T-helper 17 cell (primary cell): ENCODE data around the gene ZBTB7B. TPM values are rescaled to one million over a fixed set of nuclear protein-coding genes. Genes with fewer than 3 reads are reported as not detected.
A peak's percentile ranks its signal among the peaks of the same experiment; 100 is the strongest.
"Not testable (repeated sequence)": the region's sequence is repeated elsewhere in the genome, so short reads cannot be mapped to it uniquely, and the experiment has no call there.

Experiments used
- ATAC-seq: fragments of 150-1000 bp; cut with Tn5 transposase; 2 replicates; pipeline ENCODE4 v1.10.0; 2021; ENCODE audit warnings: mild to moderate bottlenecking, moderate library complexity
- DNase-seq, 3 donors: peaks; one replicate each; pipeline versions ENCODE4 v3.0.0 to v3.0.0-alpha.2; 2020 to 2021
- H3K9me3 ChIP-seq: one replicate; pipeline ENCODE4 v1.7.0; 2013; ENCODE audit warnings: low read length, mild to moderate bottlenecking; ENCODE audit not compliant: control insufficient read depth, poor library complexity, severe bottlenecking
- H3K27ac Mint-ChIP-seq: one replicate; pipeline ENCODE4 v1.8.0; 2022; ENCODE audit warnings: mild to moderate bottlenecking, moderate library complexity, mixed read lengths
- H3K27me3 Mint-ChIP-seq: one replicate; pipeline ENCODE4 v1.8.0; 2022; ENCODE audit warnings: mixed read lengths
- H3K36me3 Mint-ChIP-seq: one replicate; pipeline ENCODE4 v1.8.0; 2022; ENCODE audit warnings: low read depth, mixed read lengths
- H3K4me1 Mint-ChIP-seq: one replicate; pipeline ENCODE4 v1.8.0; 2022; ENCODE audit warnings: mild to moderate bottlenecking, mixed read lengths
- H3K4me3 Mint-ChIP-seq: one replicate; pipeline ENCODE4 v1.8.0; 2022; ENCODE audit warnings: mild to moderate bottlenecking, moderate library complexity, mixed read lengths
- total RNA-seq, 4 donors: library from RNA in 2 of 4; stranded (reverse) in 2 of 4; gene quantifications; one replicate each; pipeline ENCODE4 v1.2.3 and lab custom pipeline; 2022 to 2026

Gene ZBTB7B
- total RNA-seq, 2 donors from 2014 or later = 63.8 to 73.6 TPM

DNA sequence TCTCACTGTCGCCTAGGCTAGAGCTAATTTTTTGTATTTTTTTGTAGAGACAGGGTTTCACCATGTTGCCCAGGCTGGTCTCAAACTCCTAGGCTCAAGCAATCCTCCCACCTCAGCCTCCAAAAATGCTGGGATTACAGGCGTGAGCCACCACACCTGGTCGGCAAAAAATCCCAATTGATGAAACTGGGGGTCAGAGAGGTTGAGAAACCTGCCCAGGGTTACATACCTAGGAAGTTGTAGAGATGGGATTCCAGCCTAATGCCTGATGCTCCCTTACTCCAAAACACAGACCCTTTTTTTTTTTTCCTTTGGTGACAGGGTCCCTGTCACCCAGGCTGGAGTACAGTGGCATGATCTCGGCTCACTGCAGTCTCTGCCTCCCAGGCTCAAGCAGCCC lies 15.9 kb upstream of the ZBTB7B start:
- not testable (repeated sequence) for H3K9me3 ChIP-seq, H3K4me3 Mint-ChIP-seq, ATAC-seq, H3K27me3 Mint-ChIP-seq, H3K36me3 Mint-ChIP-seq, H3K27ac Mint-ChIP-seq, DNase-seq
- H3K4me1 Mint-ChIP-seq = peaks cover 20% of the 10 kb centered on the region

- H3K4me3 Mint-ChIP-seq = no peak overlapping the region
- no peak for ATAC-seq
- no peaks in the 10 kb centered on the region for H3K9me3 ChIP-seq
- peaks cover 20% of the 10 kb centered on the region for H3K4me1 Mint-ChIP-seq
- no peak overlapping the region for H3K27ac Mint-ChIP-seq
- H3K27me3 Mint-ChIP-seq = no peaks in the 10 kb centered on the region
- peaks cover 2% of the 10 kb centered on the region for H3K36me3 Mint-ChIP-seq
- DNase-seq = no peak
These were observed 15.3 kb upstream of the ZBTB7B start for GRCh38 chr1:154987326-154987725.

DNA sequence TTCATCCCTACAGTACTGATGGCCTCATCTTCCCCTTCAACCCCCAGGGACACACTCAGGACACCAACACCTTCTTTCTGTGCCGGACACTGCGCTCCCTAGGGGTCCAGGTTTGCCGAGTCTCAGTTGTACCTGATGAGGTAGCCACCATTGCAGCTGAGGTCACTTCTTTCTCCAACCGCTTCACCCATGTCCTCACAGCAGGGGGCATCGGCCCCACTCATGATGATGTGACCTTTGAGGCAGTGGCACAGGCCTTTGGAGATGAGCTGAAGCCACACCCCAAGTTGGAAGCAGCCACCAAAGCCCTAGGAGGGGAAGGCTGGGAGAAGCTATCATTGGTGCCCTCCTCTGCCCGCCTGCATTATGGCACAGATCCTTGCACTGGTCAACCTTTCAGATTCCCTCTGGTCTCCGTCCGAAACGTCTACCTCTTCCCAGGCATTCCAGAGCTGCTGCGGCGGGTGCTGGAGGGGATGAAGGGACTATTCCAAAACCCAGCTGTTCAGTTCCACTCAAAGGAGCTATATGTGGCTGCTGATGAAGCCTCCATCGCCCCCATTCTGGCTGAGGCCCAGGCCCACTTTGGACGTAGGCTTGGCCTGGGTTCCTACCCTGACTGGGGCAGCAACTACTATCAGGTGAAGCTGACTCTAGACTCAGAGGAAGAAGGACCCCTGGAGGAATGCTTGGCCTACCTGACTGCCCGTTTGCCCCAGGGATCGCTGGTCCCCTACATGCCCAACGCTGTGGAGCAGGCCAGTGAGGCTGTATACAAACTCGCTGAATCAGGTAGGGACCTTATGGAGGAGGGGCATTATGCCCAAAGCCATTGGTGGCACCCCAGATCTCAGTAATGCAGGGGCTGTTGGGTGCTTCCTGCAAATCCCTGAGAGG lies 14.3 kb upstream of the ZBTB7B start:
- Mint-ChIP-seq H3K27me3 (no peaks in the 10 kb centered on the region), H3K4me3 (no peak overlapping the region), H3K36me3 (peaks cover 2% of the 10 kb centered on the region), H3K27ac (peak overlapping the region; percentile 32), H3K4me1 (peaks cover 21% of the 10 kb centered on the region)
- DNase-seq (no peak), ATAC-seq (no peak)
- no peaks in the 10 kb centered on the region for H3K9me3 ChIP-seq

DNA sequence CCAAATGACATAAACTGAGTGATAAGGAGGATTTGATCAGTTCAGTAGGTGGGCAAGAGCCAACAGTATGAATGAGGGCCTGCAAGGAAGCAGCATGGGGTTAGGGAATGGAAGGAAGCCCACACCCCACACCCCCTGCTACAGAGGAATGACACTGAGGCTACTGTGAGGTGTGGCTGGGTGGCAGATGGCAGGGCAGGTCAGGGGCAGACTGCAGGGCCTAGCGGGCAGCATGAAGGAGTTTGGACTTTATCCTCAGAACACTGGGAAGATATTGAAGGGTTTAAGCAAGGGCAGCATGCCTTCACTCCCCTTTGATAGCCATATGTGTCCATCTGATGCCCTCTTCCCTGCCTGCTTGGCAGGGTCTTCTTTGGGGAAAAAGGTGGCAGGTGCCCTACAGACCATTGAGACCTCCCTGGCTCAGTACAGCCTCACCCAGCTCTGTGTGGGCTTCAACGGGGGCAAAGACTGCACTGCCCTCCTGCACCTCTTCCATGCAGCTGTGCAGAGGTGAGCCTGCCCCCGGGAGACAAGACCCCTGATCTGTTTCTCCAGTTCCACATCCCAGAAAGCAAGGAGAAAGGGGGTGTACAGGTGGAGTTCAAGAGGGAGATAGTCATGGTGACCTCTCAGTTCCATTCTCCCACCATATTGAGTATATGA lies 13.3 kb upstream of the ZBTB7B start:
- ATAC-seq = no peak
- H3K4me1 Mint-ChIP-seq = peaks cover 15% of the 10 kb centered on the region
- no peaks in the 10 kb centered on the region for H3K27me3 Mint-ChIP-seq
- no peak overlapping the region for H3K4me3 Mint-ChIP-seq
- H3K9me3 ChIP-seq = no peaks in the 10 kb centered on the region
- no peak for DNase-seq
- H3K36me3 Mint-ChIP-seq = peaks cover 2% of the 10 kb centered on the region
- H3K27ac Mint-ChIP-seq = peak overlapping the region; percentile 53

- DNase-seq = no peak
- no peaks in the 10 kb centered on the region for H3K27me3 Mint-ChIP-seq
- H3K4me3 Mint-ChIP-seq = no peak overlapping the region
- no peak for ATAC-seq
- peaks cover 15% of the 10 kb centered on the region for H3K4me1 Mint-ChIP-seq
- H3K9me3 ChIP-seq = no peaks in the 10 kb centered on the region
- H3K36me3 Mint-ChIP-seq = peaks cover 2% of the 10 kb centered on the region
- peak overlapping the region; percentile 53 for H3K27ac Mint-ChIP-seq
These were observed 12.3 kb upstream of the ZBTB7B start for GRCh38 chr1:154990276-154990675.

DNA sequence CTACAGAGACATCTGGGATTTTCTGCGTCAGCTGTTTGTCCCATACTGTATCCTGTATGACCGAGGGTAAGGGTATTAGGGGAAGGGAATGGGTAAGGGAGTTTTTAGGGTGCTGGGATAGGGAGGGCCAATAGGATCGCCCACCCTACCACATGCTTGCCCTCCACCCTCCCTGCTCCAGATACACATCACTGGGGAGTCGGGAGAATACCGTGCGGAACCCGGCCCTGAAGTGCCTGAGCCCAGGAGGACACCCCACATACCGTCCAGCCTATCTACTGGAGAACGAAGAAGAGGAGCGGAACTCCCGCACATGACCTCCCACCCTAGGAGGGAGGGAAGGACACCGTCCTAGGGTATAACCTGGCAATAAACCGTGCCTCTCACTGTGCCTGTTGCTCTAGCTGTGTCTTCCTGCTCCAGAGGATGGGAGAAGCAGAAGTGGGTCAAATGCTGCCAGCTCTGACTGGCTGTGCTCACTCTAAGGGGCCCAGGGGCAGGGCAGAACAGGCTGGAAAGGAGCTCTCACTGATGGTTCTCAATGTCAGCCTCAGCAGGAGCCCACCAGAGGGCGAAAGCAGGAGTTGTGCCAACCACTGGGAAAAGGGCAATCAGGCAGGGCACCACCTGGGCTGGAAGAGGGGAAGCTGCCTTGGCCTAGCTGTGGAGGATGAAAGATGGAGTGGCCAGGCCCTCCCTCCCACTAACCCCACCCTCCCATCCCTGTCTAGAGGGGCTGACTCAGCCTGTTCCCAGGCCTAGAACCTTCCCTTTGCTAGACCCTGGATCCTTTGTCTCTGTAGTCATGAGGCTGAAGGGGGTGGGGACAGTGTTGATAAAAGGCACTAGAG lies 9.7 kb upstream of the ZBTB7B start:
- Mint-ChIP-seq H3K4me1 (peaks cover 28% of the 10 kb centered on the region), H3K4me3 (no peak overlapping the region), H3K27me3 (no peaks in the 10 kb centered on the region), H3K27ac (no peak overlapping the region), H3K36me3 (peaks cover 2% of the 10 kb centered on the region)
- H3K9me3 ChIP-seq = no peaks in the 10 kb centered on the region
- no peak for DNase-seq
- no peak for ATAC-seq

- Mint-ChIP-seq H3K27me3 (no peaks in the 10 kb centered on the region), H3K4me3 (no peak within 1 kb of the TSS), H3K4me1 (peaks cover 29% of the 10 kb centered on the region), H3K36me3 (peaks cover 2% of the 10 kb centered on the region), H3K27ac (no peak within 1 kb of the TSS)
- no peak for DNase-seq
- no peak for ATAC-seq
- no peaks in the 10 kb centered on the region for H3K9me3 ChIP-seq
These were observed 8.9 kb upstream of the ZBTB7B start, which contains the start of gene LENEP for GRCh38 chr1:154993572-154994268. TSS of gene LENEP (plus strand) at chr1:154993586. CDS start at chr1:154993608, 22 bp downstream.

- Mint-ChIP-seq H3K4me1 (peaks cover 31% of the 10 kb centered on the region), H3K27ac (no peak overlapping the region)
These were observed 8.4 kb upstream of the ZBTB7B start for GRCh38 chr1:154994269-154994587.

DNA sequence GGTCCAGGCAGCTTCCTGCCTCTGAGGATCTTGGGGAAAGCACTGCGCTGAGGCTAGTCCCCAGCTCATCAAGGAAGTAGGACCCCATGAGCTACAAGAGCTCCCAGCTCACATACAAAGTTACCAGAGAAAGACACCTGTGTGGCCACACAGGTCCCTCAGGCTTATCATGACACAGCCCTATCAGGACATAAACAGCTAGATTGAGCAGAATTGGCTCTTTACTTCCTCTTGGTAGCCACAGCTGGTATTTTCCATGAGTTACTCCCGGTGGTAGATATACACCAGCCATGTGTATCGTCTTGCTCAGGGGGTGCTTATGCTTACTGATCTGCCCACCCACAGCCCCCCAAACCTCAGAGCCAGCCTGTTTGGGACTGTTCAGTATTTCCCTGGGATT lies 8.0 kb upstream of the ZBTB7B start:
- Mint-ChIP-seq H3K27me3 (no peaks in the 10 kb centered on the region), H3K4me3 (no peak overlapping the region), H3K27ac (peak overlapping the region; percentile 79), H3K36me3 (peaks cover 2% of the 10 kb centered on the region), H3K4me1 (peaks cover 30% of the 10 kb centered on the region)
- ATAC-seq (no peak), DNase-seq (no peak)
- H3K9me3 ChIP-seq = no peaks in the 10 kb centered on the region

More at GRCh38 chr1:154994269-154994587, 8.4 kb upstream of the ZBTB7B start:
- Mint-ChIP-seq H3K4me3 (no peak overlapping the region), H3K27me3 (no peaks in the 10 kb centered on the region), H3K36me3 (peaks cover 2% of the 10 kb centered on the region)
- DNase-seq (no peak), ATAC-seq (no peak)
- no peaks in the 10 kb centered on the region for H3K9me3 ChIP-seq

DNA sequence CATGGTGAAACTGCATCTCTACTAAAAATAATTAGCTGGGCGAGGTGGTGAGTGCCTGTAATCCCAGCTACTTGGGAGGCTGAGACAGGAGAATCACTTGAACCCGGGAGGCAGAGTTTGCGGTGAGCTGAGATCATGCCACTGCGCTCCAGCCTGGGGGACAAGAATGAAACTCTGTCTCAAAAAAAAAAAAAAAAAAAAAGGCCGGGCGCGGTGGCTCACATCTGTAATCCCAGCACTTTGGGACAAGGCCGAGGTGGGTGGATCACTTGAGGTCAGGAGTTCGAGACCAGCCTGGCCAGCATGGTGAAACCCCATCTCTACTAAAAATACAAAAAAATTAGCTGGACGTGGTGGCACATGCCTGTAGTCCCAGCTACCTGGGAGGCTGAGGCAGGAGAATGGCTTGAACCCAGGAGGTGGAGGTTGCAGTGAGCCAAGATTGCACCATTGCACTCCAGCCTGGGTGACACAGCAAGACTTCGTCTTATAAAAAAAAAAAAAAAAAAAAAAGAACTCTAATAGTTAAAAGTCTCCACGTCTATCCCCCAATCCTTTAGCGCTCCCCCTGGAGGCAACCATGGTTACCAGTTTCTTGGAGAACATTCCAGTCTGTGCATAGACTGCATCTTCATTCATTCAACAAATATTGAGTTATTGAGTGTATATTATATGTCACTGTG lies 7.2 kb upstream of the ZBTB7B start:
- ATAC-seq, H3K9me3 ChIP-seq, H3K4me3 Mint-ChIP-seq, DNase-seq, H3K27me3 Mint-ChIP-seq, H3K36me3 Mint-ChIP-seq: not testable (repeated sequence)
- Mint-ChIP-seq H3K27ac (peak overlapping the region; percentile 79), H3K4me1 (peaks cover 35% of the 10 kb centered on the region)

DNA sequence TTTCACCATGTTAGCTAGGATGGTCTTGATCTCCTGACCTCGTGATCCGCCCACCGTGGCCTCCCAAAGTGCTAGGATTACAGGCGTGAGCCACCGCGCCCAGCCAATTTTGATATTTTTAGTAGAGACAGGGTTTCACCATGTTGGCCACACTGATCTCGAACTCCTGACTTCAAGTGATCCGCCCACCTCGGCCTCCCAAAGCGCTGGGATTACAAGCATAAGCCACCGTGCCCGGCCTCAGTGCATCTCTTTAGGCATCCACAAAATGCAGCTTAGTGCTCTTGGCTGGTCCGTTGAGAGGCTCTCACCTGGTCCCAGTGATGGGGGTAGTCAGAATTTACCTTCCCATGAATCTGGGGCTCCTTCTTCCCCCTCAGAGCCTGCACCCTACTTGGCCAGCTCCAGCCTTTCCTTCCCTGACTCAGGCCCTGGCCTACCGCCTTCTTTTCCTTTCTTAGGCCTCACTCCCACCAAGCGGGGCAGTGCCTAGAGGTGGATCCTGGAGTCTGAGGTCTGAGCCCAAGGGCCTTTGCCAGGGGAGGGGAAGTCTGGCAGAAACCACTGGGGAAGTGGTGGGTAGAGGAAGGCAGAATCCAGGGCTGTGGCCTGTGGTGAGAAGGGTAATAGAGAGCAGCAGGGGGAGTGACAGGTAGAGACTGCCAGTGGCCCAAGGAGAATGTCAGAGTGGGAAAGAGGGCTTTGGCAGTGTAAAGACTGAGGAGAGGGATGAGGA lies 5.5 kb upstream of the ZBTB7B start:
- Mint-ChIP-seq H3K27me3 (no peaks in the 10 kb centered on the region), H3K36me3 (no peaks in the 10 kb centered on the region), H3K27ac (peak overlapping the region; percentile 51), H3K4me3 (no peak overlapping the region), H3K4me1 (peaks cover 35% of the 10 kb centered on the region)
- H3K9me3 ChIP-seq = no peaks in the 10 kb centered on the region
- DNase-seq (no peak), ATAC-seq (no peak)
